AG09309 (cell line): Measurements from ENCODE around the gene GRAMD4.

ENCODE experiments used
- DNase-seq: peaks from one replicate; pipeline ENCODE4 v3.0.0-alpha.2; 2010; ENCODE audit warnings: low read depth
- H3K4me3 ChIP-seq: 2 replicates; pipeline ENCODE4 v1.5.1; 2011; ENCODE audit warnings: mild to moderate bottlenecking, low read depth, low read length, moderate library complexity; ENCODE audit not compliant: control insufficient read depth
- CTCF ChIP-seq: IDR thresholded peaks from 2 replicates; pipeline ENCODE4 v1.5.1; 2011; ENCODE audit warnings: mild to moderate bottlenecking, low read depth, low read length, inconsistent platforms; ENCODE audit not compliant: insufficient read depth, control insufficient read depth; ENCODE audit errors: missing control alignments

Gene GRAMD4

GRCh38 chr22:46659059-46659790 is 39.0 kb downstream of the GRAMD4 start:
- DNase-seq = no peak
- no peak overlapping the region for H3K4me3 ChIP-seq
- TF ChIP-seq CTCF = no peak

DNA sequence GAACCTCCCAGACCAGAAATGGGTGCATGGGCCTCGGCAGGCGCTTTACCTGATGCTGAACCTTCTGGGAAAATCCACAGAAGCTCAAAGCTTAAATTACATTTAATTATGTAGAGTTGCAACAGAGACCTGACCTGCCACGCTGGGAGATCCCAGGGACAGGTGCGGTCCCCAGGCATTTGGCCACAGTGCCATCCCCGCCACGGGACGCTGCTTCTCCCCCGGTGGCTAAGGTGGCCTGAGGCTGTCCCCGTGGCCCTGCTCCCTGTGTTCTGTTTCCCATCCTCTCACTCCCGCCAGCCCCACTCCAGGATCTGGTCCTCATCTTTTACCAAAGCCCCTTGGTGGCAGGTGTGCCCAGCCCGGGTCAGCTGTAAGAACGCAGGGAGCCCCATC is 39.6 kb downstream of the GRAMD4 start:
- no peak for DNase-seq
- no peak overlapping the region for H3K4me3 ChIP-seq
- no peak for TF ChIP-seq CTCF

DNA sequence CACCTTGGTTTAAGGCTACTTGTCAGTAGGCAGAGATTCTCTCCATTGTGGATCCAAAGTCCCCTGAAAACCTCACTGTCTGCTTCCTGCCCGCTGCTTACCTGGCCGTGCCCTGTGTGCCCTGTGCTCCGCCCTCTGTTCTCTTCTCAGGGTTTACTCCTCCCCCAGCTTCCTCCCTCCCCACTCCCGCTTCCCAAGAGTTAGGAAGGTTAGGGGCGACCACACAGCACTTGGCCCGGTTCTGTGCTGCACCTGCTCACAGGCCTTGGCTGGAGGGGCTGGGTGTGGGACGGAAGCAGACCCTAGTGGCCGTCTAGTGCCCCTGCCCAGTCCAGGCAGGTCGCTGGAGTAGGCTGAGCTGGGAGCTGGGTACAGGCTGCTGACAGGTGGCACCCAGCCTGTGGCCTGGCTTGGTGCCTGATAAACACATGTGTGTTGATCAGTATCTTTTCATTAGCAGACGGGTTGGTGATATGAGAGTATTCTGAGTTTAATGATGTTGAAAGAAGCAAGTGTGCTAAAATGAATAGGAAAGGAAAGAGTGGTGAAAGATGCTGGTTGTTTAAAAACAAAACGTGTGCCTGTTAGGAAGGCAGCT is 40.5 kb downstream of the GRAMD4 start:
- no peak for DNase-seq
- TF ChIP-seq CTCF = no peak
- no peak overlapping the region for H3K4me3 ChIP-seq

DNA sequence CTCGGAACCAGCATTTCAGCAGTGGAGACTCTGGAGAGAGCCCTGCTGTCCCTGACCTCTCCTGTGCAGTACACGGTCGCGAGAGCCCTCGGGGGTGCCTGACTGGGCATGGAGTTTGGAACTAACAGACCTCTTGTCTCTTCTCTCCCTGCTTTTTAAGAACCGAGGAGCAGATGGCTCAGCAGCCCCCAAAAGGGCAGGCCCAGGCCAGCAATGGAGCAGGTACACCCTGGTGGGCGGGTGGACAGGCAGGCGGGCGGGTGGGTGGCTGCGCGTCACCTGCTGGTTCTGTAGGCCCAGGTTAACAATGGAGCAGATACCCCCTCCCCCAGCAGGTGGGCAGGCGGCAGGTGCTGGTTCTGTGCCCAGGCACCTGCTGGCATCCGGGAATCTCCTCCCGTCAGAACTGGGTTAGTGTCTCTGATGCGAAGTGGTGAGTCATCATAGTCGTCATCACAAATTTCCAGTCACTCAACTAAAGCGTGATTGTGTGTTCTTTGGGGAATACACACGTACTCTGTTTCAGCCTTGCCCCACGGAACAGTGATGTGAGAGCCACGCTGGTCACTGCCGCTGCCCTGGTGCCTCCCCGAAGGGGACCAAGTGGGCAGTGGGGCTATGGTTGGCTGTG is 41.1 kb downstream of the GRAMD4 start:
- no peak overlapping the region for H3K4me3 ChIP-seq
- no peak for TF ChIP-seq CTCF
- no peak for DNase-seq

- no peak for DNase-seq
- H3K4me3 ChIP-seq = no peak overlapping the region
- TF ChIP-seq CTCF = no peak
Measured at GRCh38 chr22:46662226-46662625, 42.0 kb downstream of the GRAMD4 start.

DNA sequence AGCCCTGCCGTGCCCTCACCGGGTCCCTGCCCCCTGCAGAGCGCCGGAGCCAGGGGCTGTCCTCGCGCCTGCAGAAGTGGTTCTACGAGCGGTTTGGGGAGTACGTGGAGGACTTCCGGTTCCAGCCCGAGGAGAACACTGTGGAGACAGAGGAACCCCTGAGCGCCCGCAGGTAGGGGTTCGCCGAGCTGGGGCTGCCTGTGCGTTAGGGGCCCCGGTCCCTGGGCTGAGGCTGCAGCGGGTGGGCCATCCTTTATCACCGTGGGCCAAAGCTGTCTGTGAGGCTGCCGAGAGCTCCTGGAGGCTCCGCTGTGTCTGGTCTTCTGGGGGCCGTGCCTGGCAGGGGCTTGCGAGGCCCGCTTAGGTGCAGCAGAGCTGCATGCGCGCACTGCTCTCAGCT is 42.8 kb downstream of the GRAMD4 start:
- no peak for DNase-seq
- H3K4me3 ChIP-seq = no peak overlapping the region
- no peak for TF ChIP-seq CTCF
